ENCODE measurements around the gene OVOL1. TPM values are rescaled to one million over a fixed set of nuclear protein-coding genes. Genes with fewer than 3 reads are reported as not detected.

The OVOL1 gene
- total RNA-seq, 6 experiments from 2014 or later, result not detected

DNA sequence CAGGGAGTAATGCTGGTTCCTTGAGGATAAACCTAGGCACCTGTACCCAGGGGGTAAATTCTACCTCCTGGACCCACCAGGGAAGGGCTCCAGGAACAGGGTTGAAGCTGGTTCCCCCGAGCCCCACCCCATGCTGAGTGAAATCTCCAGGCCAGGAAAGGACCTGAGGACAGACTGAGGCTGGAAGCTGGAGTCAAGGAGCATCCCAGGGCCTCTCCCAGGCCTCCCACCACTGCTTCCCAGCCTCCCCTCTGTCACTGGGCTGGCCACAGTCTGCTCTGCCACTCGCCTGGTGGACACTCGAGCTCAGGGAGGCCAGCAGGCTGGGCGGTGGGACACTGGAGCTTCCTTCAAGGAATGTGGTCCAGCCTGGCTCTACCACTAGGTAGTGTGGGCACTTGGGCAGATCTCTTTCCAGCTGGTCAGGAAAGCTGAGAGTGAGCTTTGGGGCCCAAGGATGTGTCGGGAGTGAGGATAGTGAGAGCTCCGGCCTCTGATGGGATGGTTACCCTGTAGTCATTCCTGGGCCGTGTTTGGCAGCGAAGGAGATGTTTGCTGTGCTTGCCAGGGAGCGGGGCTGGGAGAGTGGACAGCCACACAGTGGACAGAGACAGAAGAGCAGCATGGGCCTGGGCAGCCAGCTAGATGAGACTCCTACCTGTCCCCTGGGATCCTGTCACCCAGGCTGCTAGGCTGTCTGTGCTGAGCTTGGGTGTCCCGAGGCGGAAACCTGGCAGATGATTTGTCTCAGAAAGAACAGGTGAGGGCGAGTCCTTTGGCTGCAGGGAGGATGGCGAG, 3.4 kb downstream of the OVOL1 start:
- intact Hi-C loops (cut with DNase I), result no loop called here
- ATAC-seq, result no peak
- Histone ChIP-seq H3K27ac (no peak overlapping the region), H3K4me3 (no peak overlapping the region), H3K27me3 (peaks cover 4 to 20% of the 10 kb centered on the region in 2 donors), H3K36me3 (no peaks in the 10 kb centered on the region), H3K9me3 (no peaks in the 10 kb centered on the region), H3K4me1 (peaks cover 0 to 14% (median 4%) of the 10 kb centered on the region in 4 donors)
- TF ChIP-seq, protein P1, sequence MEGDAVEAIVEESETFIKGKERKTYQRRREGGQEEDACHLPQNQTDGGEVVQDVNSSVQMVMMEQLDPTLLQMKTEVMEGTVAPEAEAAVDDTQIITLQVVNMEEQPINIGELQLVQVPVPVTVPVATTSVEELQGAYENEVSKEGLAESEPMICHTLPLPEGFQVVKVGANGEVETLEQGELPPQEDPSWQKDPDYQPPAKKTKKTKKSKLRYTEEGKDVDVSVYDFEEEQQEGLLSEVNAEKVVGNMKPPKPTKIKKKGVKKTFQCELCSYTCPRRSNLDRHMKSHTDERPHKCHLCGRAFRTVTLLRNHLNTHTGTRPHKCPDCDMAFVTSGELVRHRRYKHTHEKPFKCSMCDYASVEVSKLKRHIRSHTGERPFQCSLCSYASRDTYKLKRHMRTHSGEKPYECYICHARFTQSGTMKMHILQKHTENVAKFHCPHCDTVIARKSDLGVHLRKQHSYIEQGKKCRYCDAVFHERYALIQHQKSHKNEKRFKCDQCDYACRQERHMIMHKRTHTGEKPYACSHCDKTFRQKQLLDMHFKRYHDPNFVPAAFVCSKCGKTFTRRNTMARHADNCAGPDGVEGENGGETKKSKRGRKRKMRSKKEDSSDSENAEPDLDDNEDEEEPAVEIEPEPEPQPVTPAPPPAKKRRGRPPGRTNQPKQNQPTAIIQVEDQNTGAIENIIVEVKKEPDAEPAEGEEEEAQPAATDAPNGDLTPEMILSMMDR (IDR thresholded peaks at IDR 0.05), result no peak
- TF ChIP-seq POLR2A (IDR thresholded peaks at IDR 0.05), result no peak
- DNase-seq, result no peak
- 80% methylated on average over 1 of the region's 13 CpGs for WGBS (ENCODE audit: insufficient coverage, low coverage, low lambda C conversion rate, missing lambda C conversion rate)

DNA sequence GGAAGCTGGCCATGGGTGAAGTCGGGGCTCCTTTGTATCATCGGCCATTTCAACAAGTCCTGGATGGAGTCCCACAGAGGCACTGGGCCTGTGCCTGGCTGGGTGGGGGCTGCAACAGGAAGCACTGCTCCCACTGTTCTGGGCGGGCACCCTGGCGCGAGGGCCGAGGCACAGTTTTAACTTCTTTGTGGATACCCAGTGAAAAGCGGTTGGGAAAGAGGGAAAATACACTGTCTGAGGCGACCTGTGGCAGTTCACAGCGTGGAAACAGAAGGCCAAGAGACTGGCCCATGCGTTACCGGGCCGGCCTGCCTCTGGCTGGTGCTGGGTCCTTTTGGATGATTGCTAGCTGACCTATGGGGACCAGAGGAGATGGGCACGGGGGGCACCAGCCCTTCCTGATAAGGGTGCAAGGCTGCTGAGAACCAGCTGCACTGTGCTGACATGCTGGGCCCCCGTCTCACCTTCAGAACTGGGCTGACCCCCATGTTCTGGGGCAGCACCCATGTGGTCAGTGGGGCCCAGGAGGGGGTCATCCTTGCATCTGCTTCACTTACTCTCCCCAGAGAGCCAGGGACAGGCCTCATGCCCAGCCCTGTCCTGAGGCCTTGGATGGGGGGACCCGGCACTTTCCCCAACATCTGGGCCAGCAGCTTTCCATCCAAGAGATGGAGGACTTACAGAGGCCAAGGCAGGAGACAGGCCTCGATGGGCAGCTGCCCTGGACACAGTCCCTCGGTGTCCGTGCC, 4.2 kb downstream of the OVOL1 start:
- H3K4me1 ChIP-seq, result peaks cover 0 to 14% (median 4%) of the 10 kb centered on the region in 4 donors
- H3K4me3 ChIP-seq, result no peak overlapping the region
- intact Hi-C loops (cut with DNase I), result no loop called here
- no peaks in the 10 kb centered on the region for H3K9me3 ChIP-seq
- H3K36me3 ChIP-seq, result no peaks in the 10 kb centered on the region
- peaks cover under 1 to 16% of the 10 kb centered on the region in 2 donors for H3K27me3 ChIP-seq
- 97% methylated on average over 6 of the region's 18 CpGs for WGBS (ENCODE audit: insufficient coverage, low coverage, low lambda C conversion rate, missing lambda C conversion rate)
- no peak for TF ChIP-seq POLR2A (IDR thresholded peaks at IDR 0.05)
- TF ChIP-seq, protein P1 (IDR thresholded peaks at IDR 0.05), result no peak
- ATAC-seq (no peak), DNase-seq (no peak)
- H3K27ac ChIP-seq, result no peak overlapping the region

DNA sequence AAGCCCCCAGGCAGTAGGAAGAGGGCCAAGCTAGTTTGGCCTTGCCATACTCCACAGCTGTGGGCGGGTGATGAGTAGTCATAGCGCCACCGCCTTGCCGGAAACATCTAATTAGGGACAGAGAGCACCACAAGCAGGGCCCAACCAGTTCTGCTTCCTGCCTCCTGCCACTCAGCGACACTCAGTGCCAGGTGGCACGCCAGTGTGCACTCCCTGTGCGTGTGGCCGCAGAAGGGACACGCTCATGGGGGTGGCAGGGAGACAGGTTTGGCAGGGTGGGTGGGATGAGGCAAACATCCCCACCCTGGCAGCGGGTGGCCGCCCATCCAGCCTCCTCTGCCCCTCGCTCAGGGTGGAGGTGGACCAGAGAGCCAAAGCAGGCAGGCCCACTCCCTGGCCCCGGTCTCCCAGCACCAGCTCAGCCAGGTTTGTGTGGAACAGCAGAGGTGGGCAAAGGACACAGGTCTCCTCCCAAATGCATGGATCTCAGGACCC, 4.9 kb downstream of the OVOL1 start:
- H3K27ac ChIP-seq, result no peak overlapping the region
- H3K4me1 ChIP-seq, result peaks cover 0 to 11% (median 4%) of the 10 kb centered on the region in 4 donors
- H3K36me3 ChIP-seq, result no peaks in the 10 kb centered on the region
- no peak for TF ChIP-seq POLR2A (IDR thresholded peaks at IDR 0.05)
- TF ChIP-seq, protein P1 (IDR thresholded peaks at IDR 0.05), result no peak
- H3K9me3 ChIP-seq, result no peaks in the 10 kb centered on the region
- H3K27me3 ChIP-seq, result peaks cover 0 to 10% of the 10 kb centered on the region in 2 donors
- intact Hi-C loops (cut with DNase I), result no loop called here
- WGBS (ENCODE audit: insufficient coverage, low coverage, low lambda C conversion rate, missing lambda C conversion rate), result no CpG with 5 or more reads among the region's 13 CpGs
- no peak overlapping the region for H3K4me3 ChIP-seq
- no peak for ATAC-seq
- no peak for DNase-seq

DNA sequence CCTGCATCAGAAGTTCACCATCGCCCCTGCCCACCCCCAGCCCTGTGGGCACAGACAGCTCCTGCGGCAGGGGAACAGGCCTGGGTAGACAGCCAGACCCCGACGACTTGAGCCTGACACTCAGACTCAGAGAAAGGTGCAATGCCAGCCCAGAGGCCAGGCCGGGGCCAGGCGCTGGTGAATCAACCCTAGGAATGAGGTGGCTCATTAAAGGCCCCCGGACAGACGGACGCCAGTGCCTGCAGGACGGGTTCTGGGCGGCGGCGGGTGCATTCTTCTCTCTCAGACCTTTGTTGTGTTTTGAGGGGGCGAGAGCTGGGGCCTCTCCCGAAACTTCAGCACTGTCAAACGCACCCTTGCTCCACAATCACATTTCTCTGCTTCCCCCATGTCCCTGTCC, 5.6 kb downstream of the OVOL1 start:
- Histone ChIP-seq H3K36me3 (no peaks in the 10 kb centered on the region), H3K4me1 (peaks cover 0 to 8% (median 4%) of the 10 kb centered on the region in 4 donors), H3K27me3 (peaks cover 0 to 10% of the 10 kb centered on the region in 2 donors), H3K4me3 (no peak overlapping the region), H3K27ac (no peak overlapping the region), H3K9me3 (no peaks in the 10 kb centered on the region)
- intact Hi-C loops (cut with DNase I), result no loop called here
- DNase-seq (no peak), ATAC-seq (no peak)
- TF ChIP-seq, protein P1 (IDR thresholded peaks at IDR 0.05), result no peak
- TF ChIP-seq POLR2A (IDR thresholded peaks at IDR 0.05), result no peak
- WGBS (ENCODE audit: insufficient coverage, low coverage, low lambda C conversion rate, missing lambda C conversion rate), result no CpG with 5 or more reads among the region's 16 CpGs
